IPS DF 4.7 (cell line): ENCODE results near the gene MTFR2.

Source experiments
- DNase-seq: peaks from one replicate; pipeline ENCODE4 v3.0.0-alpha.2; 2013; ENCODE audit warnings: low spot score; ENCODE audit errors: extremely low read depth

The MTFR2 gene

GRCh38 chr6:136186363-136186762, 63.7 kb downstream of the MTFR2 start:
- DNase-seq: no peak

GRCh38 chr6:136184738-136185137, 65.4 kb downstream of the MTFR2 start:
- no peak for DNase-seq

GRCh38 chr6:136181861-136182260, 68.2 kb downstream of the MTFR2 start:
- no peak for DNase-seq

- no peak for DNase-seq
Measured at GRCh38 chr6:136181512-136181833, 68.6 kb downstream of the MTFR2 start.
